Astrocyte of the cerebellum (primary cell): ENCODE data around the gene RFC2.

Experiments used
- DNase-seq: peaks from one replicate; pipeline ENCODE4 v3.0.0-alpha.2; 2011; ENCODE audit warnings: low read depth
- H3K4me3 ChIP-seq: 2 replicates; pipeline ENCODE4 v1.5.1; 2011; ENCODE audit warnings: mild to moderate bottlenecking, low read depth, low read length, moderate library complexity
- in situ Hi-C: cut with HindIII; loops from 2 replicates; pipeline ENCODE4 v1.10.0; 2017; ENCODE audit warnings: low sequenced_read_pairs
- TF ChIP-seq, protein P1 (sequence below): IDR thresholded peaks from 2 replicates; pipeline ENCODE4 v1.5.1; 2012; ENCODE audit warnings: low read length, low read depth, moderate library complexity, mild to moderate bottlenecking; ENCODE audit errors: missing control alignments

Gene RFC2

DNA sequence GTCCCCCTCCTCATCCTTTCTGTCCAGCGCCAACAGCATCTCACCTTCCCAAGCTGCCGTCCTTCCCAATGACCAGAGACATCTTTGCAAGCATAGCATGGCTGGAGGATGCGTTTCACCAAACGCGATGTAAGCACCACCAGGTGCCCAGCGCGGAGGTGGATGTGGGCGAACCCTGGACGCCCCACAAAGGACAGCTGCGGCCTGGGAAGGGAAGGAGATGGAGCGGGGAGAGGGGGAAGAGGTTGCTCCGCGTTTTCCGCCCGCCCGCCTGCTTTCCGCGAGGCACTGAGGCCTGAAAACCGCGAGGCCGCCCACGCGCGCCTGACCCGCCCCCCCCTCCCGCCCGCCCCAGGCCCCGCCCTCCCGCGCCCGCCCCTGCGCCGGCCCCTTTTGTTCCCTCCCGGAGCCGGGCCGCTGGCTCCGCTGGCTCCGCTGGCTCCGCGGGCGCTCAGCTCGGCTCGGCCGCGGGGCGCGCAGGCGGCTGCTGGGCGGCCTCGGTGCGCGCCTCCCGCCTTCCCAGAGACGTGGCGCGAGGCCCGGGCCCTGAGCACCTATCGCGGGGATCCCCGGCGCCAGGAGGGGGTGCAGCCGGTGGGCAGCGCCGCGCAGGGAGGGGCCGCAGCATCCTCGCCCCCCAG lies 34.9 kb upstream of the RFC2 start, which contains the start of gene CLIP2:
TSS of gene CLIP2 (plus strand) at position 390 of the 641 bp plus-strand sequence. CDS start 28,140 bp downstream, outside the sequence.
- in situ Hi-C loops, result no loop called here
- peak within 1 kb of the TSS; percentile 86 for H3K4me3 ChIP-seq
- no peak for DNase-seq
- TF ChIP-seq, protein P1, sequence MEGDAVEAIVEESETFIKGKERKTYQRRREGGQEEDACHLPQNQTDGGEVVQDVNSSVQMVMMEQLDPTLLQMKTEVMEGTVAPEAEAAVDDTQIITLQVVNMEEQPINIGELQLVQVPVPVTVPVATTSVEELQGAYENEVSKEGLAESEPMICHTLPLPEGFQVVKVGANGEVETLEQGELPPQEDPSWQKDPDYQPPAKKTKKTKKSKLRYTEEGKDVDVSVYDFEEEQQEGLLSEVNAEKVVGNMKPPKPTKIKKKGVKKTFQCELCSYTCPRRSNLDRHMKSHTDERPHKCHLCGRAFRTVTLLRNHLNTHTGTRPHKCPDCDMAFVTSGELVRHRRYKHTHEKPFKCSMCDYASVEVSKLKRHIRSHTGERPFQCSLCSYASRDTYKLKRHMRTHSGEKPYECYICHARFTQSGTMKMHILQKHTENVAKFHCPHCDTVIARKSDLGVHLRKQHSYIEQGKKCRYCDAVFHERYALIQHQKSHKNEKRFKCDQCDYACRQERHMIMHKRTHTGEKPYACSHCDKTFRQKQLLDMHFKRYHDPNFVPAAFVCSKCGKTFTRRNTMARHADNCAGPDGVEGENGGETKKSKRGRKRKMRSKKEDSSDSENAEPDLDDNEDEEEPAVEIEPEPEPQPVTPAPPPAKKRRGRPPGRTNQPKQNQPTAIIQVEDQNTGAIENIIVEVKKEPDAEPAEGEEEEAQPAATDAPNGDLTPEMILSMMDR, result no peak

DNA sequence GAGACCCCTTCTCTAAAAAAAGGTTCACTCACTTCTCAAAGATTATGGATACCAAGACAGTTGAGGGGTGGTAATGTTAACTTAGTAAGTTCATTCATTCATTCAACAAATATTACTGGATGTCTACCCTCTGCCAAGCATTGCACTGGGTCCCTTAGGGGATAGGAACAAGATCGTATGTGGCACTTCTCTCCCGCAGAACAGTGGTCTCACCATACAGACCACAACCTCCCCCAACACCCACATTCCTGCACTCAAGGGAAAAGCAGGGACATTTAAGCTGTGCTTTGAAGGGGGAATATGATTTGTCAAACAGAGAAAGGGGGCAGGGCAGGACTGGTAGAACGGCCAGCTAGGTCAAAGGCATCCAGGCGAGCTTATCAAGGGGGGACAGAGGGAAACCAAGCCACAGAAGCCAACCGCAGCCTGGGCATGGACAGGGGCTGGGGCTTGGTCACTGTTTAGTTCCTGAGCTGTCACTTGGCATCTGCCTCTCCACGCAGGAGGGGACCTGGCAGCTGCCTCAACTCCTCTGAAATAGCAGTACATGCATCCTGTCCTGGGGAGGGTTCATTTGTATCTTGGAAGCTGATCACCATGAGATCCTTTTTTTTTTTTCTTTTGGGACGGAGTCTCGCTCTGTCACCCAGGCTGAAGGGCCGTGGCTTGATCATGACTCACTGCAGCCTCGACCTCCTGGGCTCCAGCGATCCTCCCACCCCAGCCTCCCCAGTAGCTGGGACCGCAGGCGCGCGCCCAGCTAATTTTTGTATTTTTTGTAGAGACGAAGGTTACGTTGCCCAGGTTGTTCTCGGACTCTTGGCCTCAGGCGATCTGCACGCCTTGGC lies 34.1 kb upstream of the RFC2 start:
- no peak for DNase-seq
- in situ Hi-C loops, result no loop called here
- TF ChIP-seq, protein P1, result no peak
- peak overlapping the region; percentile 37 for H3K4me3 ChIP-seq

DNA sequence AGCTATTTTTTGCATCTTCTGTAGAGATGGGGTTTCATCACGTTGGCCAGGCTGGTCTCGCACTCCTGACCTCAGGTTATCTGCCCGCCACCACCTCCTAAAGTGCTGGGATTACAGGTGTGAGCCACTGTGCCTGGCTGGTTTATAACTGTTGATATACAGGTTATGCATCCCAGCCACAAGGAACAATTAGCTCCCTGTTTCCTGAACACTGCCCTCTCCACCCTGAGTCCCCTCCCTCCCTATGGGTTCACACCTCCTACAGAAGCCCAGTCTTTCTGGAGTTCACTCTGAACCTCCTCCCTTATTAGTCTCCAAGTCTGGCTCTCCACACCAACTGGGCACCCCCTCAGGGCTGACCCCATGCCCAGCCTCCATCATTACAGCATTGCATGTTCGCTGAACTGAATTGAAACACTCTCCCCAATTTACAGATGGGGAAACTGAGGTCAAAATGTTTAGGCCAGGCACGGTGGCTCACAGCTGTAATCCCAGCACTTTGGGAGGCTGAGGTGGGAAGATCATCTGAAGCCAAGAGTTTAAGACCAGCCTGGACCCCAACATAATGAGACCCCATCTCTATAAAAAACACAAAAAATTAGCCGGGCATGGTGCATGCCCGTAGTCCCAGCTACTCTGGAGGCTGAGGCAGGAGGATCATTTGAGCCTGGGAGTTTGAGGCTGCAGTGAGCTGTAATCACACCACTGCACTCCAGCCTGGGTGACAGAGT lies 33.3 kb upstream of the RFC2 start:
- DNase-seq, result no peak
- no peak overlapping the region for H3K4me3 ChIP-seq
- in situ Hi-C loops, result no loop called here
- TF ChIP-seq, protein P1, result no peak

DNA sequence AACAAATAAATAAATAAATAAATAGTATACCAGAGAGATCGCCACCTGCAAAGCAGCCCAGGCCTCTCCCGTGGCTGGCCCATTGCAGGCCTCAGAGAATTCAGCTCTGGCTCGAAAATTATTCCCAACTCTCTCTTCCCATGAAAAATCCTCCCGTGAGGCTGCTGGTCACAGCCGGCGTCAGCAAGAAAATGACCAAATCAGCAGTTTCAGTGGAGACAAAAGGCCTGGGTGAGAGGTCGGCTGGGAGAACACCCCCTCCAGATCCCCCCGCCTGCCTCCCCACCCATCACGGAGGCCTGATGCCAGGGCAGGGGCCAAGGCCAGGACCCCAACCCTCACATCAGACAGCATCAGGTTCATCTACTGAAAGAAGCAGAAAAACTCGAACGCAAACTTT lies 31.9 kb upstream of the RFC2 start:
- no peak overlapping the region for H3K4me3 ChIP-seq
- in situ Hi-C loops, result no loop called here
- DNase-seq, result no peak
- TF ChIP-seq, protein P1, result no peak

DNA sequence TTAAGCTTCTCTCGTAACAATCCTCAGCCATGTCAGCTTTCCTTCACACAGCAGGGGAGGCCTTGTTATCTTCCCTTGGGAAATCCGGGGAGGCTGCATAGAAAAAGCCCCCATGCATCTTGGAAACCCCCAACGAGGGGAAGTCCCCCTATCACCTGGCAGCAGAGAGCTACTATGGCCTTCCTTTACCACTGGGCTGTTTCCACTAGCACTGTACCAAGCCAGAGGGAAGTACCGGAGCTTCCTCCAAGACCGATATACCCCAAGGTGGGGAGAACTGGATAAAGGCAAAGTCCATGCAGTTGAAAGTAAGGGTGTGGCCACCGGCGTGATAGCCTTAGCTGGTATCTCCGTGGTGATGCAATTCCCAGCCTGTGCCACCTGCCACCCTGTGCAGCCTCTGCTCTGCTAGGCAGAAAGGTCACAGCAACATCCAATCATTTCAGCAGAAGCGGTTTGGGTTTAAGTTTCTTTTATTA lies 30.6 kb upstream of the RFC2 start:
- in situ Hi-C loops, result loop anchor here (5.0 kb wide), 1 partner anchor 102 kb away; no protein-coding TSS in a partner anchor
- TF ChIP-seq, protein P1, result no peak
- H3K4me3 ChIP-seq, result no peak overlapping the region
- DNase-seq, result no peak

DNA sequence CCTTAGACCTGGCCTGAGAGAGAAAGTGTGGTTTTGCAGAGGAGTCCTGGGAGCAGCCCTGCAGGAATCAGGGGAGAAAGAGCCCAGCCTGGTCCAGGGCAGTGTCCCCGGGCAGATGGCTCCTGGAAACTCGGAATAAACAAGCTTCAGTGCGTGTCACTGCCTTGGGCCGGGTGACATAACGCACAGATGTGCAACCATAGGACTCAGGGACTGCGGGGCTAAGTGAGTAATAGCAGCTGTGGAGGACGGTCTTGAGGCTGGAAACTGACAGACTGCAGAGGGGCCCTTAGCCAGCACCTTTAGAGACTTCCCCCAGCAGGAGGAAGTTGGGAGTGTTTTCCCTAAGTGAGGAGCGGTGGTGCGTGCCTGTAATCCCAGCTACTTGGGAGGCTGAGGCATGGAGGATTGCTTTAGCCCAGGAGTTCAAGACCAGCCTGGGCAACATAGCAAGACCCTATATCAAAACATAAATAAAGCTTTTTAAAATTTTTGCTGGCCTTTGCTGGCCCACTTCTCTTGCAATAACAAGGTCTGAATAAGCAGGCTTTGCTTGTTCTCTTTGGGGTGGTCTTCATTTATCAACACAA lies 29.8 kb upstream of the RFC2 start:
- no peak overlapping the region for H3K4me3 ChIP-seq
- TF ChIP-seq, protein P1, result no peak
- no peak for DNase-seq
- in situ Hi-C loops, result loop anchor here (5.0 kb wide), 1 partner anchor 103 kb away; no protein-coding TSS in a partner anchor
